Measurements from ENCODE around the gene SLC9A6. TPM values are rescaled to one million over a fixed set of nuclear protein-coding genes. Genes with fewer than 3 reads are reported as not detected.

The SLC9A6 gene
- total RNA-seq, 2 donors from 2014 or later: 13.9 to 14.9 TPM

DNA sequence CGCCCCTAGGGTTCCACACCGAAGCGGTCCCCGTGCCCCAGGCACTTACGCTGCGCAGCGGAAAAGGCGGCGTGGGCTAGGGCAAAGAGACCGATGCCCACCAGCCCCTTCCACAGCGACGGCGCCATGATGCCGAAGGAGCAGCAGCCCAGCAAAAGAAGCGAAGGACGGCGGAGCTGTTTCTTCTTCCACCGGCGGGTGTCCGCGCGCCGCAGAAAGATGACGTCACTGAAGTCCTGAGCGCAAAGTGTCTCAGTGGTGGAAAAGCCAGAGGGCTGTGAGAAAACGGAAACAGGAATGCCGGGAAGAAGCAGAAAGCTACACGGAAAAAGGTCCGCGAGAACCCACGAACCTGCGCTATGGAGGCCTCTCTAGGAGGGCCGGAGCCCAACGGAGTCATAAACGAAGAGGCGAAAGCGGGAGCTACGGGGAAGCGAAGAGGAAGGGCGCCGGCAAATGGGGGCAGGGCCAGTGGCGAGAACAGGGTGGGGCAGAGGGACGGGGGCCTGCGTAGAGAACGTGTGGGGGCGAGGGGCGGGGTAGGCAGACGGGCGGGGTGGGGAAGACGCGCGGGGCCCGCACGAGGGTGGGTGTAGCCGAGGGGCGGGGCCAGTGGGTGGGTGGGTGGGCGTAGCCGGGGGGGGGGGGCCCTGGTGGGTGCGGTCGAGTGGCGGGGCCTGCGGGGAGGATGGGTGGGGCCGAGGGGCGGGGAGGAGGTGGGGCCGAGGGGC is 11.5 kb upstream of the SLC9A6 start, which contains the start of gene MMGT1:
Gene MMGT1, minus strand, starts transcription at position 441 of the 731 bp plus-strand sequence. Its CDS starts 313 bp downstream, at position 128.
- H3K4me1 ChIP-seq (ENCODE audit: control insufficient read depth in 1 of 2, low read depth in 2 of 2): peaks cover 6 to 10% of the 10 kb centered on the region in 2 donors
- ATAC-seq (ENCODE audit: insufficient number of reproducible peaks, low FRiP score, low read depth): peak; percentile 85
- H3K9me3 ChIP-seq: no peaks in the 10 kb centered on the region
- H3K36me3 ChIP-seq: no peaks in the 10 kb centered on the region
- H3K27me3 ChIP-seq (replicated peaks; ENCODE audit: insufficient read depth): no peaks in the 10 kb centered on the region
- TF ChIP-seq, protein P1, sequence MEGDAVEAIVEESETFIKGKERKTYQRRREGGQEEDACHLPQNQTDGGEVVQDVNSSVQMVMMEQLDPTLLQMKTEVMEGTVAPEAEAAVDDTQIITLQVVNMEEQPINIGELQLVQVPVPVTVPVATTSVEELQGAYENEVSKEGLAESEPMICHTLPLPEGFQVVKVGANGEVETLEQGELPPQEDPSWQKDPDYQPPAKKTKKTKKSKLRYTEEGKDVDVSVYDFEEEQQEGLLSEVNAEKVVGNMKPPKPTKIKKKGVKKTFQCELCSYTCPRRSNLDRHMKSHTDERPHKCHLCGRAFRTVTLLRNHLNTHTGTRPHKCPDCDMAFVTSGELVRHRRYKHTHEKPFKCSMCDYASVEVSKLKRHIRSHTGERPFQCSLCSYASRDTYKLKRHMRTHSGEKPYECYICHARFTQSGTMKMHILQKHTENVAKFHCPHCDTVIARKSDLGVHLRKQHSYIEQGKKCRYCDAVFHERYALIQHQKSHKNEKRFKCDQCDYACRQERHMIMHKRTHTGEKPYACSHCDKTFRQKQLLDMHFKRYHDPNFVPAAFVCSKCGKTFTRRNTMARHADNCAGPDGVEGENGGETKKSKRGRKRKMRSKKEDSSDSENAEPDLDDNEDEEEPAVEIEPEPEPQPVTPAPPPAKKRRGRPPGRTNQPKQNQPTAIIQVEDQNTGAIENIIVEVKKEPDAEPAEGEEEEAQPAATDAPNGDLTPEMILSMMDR (IDR thresholded peaks at IDR 0.05): no peak
- DNase-seq (ENCODE audit: low spot score): peak; percentile 55
- peak within 1 kb of the TSS; percentile 90 to 95 for H3K27ac ChIP-seq
- peak within 1 kb of the TSS; percentile 96 for H3K4me3 ChIP-seq

DNA sequence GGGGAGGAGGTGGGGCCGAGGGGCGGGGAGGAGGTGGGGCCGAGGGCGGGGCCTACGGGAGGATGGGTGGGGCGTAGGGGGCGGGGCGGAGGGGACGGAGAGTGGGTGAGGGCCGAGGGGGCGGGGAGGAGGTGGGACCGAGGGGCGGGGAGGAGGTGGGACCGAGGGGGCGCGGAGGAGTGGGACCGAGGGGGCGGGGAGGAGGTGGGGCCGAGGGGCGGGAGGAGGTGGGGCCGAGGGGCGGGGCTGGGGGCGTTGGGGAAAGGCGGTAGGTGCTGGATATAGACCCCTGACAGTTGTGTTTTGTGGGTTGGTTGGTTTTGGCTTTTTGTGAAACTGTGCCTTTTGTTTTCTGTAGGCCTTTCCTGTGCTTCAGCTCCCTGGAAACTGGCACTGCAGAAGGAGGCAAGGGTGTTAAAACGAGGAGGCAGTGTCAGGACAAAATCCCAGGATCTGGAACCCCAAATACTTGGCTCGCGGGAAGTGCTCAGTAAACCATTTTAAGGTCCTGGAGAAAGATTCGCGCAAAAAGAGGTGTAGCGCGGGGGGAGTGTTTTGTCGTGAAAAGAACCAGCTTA is 10.9 kb upstream of the SLC9A6 start:
- Histone ChIP-seq H3K4me3 (peak overlapping the region; percentile 70), H3K27me3 (replicated peaks; ENCODE audit: insufficient read depth) (no peaks in the 10 kb centered on the region), H3K4me1 (ENCODE audit: control insufficient read depth in 1 of 2, low read depth in 2 of 2) (peaks cover 6 to 10% of the 10 kb centered on the region in 2 donors), H3K9me3 (no peaks in the 10 kb centered on the region), H3K27ac (peak overlapping the region in 1 of 2 donors; percentile 57), H3K36me3 (no peaks in the 10 kb centered on the region)
- peak; percentile 36 for ATAC-seq (ENCODE audit: insufficient number of reproducible peaks, low FRiP score, low read depth)
- TF ChIP-seq, protein P1 (IDR thresholded peaks at IDR 0.05): no peak
- DNase-seq (ENCODE audit: low spot score): peak; percentile 24

DNA sequence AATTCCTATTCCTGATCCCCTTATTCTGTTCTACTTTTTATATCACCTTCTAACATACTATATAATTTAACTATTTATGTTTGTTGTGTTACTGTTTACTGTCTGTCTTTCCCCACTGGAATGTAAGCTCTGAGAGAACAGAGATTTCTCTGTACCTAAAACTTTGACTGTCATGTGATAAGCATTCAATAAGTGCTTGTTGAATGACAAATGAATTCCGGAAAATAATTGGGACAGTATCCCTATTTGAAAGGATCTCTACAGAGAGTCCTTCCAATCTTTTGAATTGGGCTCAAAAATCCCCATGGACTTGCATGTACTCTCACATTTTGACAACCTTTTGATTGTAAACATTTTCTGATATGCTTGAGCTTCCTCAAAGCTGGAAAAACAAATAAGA is 9.8 kb upstream of the SLC9A6 start:
- H3K27ac ChIP-seq: no peak overlapping the region
- no peak for ATAC-seq (ENCODE audit: insufficient number of reproducible peaks, low FRiP score, low read depth)
- DNase-seq (ENCODE audit: low spot score): no peak
- H3K4me3 ChIP-seq: no peak overlapping the region
- H3K36me3 ChIP-seq: no peaks in the 10 kb centered on the region
- no peaks in the 10 kb centered on the region for H3K27me3 ChIP-seq (replicated peaks; ENCODE audit: insufficient read depth)
- peaks cover 6 to 10% of the 10 kb centered on the region in 2 donors for H3K4me1 ChIP-seq (ENCODE audit: control insufficient read depth in 1 of 2, low read depth in 2 of 2)
- TF ChIP-seq, protein P1 (IDR thresholded peaks at IDR 0.05): no peak
- no peaks in the 10 kb centered on the region for H3K9me3 ChIP-seq

DNA sequence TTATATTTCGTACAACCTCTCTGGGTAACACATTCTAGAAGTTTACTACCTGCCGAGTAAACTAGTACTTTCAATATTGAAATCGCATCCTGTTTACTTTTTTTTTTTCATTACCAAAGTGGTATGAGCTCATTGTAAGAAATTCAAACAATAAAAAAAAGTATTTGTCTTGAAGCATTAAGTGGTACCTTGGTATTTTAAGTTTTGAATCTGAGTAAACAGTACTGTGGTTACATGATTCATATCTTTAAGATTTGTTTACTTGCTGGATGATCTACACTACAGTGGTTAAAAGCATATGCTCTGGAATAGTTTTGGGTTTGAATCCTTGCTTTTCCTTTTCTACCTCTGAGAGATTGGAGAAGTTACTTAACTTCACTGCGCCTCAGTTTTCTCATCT is 7.6 kb upstream of the SLC9A6 start:
- peaks cover 2 to 3% of the 10 kb centered on the region in 2 donors for H3K4me1 ChIP-seq (ENCODE audit: control insufficient read depth in 1 of 2, low read depth in 2 of 2)
- TF ChIP-seq, protein P1 (IDR thresholded peaks at IDR 0.05): no peak
- no peaks in the 10 kb centered on the region for H3K9me3 ChIP-seq
- ATAC-seq (ENCODE audit: insufficient number of reproducible peaks, low FRiP score, low read depth) (no peak), DNase-seq (ENCODE audit: low spot score) (no peak)
- H3K36me3 ChIP-seq: no peaks in the 10 kb centered on the region
- no peak overlapping the region for H3K4me3 ChIP-seq
- H3K27ac ChIP-seq: no peak overlapping the region
- no peaks in the 10 kb centered on the region for H3K27me3 ChIP-seq (replicated peaks; ENCODE audit: insufficient read depth)

DNA sequence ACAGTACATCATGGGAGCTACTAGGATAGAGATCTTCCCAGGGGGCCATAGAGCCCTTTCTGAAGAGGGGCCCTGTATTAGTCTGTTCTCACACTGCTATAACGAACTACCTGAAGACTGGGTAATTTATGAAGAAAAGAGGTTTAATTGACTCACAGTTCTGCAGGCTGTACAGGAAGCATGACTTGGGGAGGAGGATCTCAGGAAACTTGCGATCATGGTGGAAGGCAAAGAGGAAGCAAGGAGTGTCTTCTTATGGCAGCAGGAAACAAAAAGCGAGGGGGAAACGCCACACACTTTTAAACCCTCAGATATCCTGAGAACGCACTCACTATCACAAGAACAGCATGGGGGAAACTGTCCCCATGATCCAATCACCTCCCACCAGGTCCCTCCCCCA is 4.2 kb upstream of the SLC9A6 start:
- no peak overlapping the region for H3K27ac ChIP-seq
- ATAC-seq (ENCODE audit: insufficient number of reproducible peaks, low FRiP score, low read depth) (no peak), DNase-seq (ENCODE audit: low spot score) (no peak)
- H3K9me3 ChIP-seq: no peaks in the 10 kb centered on the region
- H3K4me3 ChIP-seq: no peak overlapping the region
- H3K36me3 ChIP-seq: no peaks in the 10 kb centered on the region
- H3K4me1 ChIP-seq (ENCODE audit: control insufficient read depth in 1 of 2, low read depth in 2 of 2): peaks cover 0 to 6% of the 10 kb centered on the region in 2 donors
- TF ChIP-seq, protein P1 (IDR thresholded peaks at IDR 0.05): no peak
- H3K27me3 ChIP-seq (replicated peaks; ENCODE audit: insufficient read depth): no peaks in the 10 kb centered on the region
